NOMO-1 (cell line): Measurements from ENCODE around the gene DCAF7.

ENCODE experiments used
- DNase-seq, 2 experiments: peaks; one replicate each; lab custom pipeline; 2025; ENCODE audit not compliant: unreplicated experiment in 2 of 2; lab: John Stamatoyannopoulos, UW

The DCAF7 gene

GRCh38 chr17:63524051-63524450, 26.2 kb upstream of the DCAF7 start:
- DNase-seq: no peak

GRCh38 chr17:63525190-63525946, 24.9 kb upstream of the DCAF7 start:
- DNase-seq: no peak

GRCh38 chr17:63526861-63527260, 23.4 kb upstream of the DCAF7 start:
- no peak for DNase-seq

- DNase-seq: no peak
These were observed 22.1 kb upstream of the DCAF7 start for GRCh38 chr17:63528183-63528582.

DNA sequence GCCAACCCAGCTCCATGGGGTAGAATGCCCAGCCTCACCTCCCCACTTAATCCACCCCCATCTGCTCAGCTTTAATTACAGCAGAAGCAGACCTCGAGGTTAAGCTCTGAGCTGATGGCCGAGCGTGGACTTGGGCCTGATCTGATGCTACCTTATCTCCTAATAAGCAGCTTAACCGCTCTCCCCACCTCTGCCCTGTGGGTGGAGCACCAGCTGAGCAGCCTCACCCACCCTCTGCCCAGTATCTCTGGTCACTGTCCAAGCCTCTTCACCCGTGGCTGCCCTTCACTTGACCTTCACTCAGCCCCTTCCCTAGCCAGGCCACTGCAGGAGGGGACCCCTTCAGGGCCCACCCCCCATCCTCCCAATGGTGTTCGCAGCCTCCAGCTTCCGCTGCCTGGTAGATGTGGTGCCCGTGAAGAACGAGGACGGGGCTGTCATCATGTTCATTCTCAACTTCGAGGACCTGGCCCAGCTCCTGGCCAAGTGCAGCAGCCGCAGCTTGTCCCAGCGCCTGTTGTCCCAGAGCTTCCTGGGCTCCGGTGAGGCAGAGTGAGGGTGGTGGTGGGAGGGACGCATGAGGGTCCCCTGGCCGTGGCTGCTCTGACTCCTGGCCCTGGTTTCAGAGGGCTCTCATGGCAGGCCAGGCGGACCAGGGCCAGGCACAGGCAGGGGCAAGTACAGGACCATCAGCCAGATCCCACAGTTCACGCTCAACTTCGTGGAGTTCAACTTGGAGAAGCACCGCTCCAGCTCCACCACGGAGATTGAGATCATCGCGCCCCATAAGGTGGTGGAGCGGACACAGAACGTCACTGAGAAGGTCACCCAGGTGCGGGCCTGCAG, 20.3 kb upstream of the DCAF7 start:
- DNase-seq: no peak

DNA sequence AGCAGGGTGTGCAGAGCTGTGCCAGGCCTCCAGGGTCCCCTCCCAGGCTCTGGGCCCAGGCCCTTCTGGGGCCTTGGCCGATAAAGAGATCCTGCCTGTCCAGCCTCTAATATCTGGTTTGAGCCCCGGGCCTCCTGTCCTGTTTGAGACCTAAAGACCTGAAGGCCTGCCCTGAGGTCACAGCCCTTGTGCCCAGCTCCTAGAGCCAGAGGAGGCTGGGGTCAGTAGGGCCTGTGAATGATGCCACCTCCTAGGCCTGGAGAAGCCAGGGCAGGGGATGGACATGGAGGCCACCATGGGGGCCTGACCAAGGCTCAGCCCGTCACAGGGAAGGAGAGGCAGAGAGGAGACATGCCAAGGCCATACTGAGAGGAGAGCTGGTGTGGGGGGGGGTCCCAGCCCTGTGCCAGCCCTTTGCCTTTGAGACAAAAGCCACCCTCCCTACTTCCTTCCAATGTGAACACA, 19.7 kb upstream of the DCAF7 start:
- DNase-seq: no peak

DNA sequence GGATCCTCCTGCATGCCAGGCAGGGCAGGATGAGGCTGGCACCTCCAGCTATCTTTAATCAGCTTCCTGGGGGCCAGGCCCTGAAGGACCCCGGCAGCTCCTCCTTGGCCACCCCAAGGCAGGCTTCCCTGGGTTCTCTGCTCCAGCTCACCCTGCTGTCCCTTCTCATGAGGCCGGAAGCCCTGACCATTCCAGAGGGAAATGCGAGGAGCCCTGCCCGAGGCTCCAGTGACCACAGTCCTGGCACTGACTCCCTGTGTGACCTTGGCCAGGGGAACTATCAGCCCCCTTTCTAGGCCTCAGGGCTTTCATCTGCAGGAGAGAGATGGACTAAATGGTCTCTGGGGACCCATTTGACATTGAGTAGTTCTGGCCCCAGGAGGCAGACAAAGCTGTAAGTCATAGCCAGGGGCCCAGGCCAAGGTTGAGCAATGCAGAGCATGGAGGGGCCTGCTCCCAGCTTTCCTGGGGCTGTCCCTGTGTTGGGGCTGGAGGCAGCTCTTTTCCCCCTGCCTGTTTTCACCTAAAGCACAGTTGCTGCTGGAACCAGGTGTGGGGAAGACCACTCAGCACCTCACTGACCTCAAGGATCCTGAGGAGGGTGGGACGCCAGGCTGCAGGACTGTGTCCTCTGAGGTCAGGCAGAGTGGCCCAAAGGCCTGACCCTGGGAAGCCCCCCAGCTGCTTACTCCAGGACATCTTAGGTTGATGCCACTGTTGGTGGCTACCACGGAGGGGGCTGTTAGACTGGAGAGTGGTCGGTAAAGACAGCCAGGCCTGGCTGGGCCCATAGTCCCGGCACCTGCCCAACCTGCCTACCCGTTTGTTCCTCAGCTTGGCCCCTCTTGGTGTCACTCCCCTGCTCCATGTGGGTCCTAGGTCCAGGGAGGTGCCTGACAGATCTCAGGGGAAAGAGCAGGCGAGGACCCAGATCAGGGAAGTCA, 19.0 kb upstream of the DCAF7 start:
- no peak for DNase-seq

DNA sequence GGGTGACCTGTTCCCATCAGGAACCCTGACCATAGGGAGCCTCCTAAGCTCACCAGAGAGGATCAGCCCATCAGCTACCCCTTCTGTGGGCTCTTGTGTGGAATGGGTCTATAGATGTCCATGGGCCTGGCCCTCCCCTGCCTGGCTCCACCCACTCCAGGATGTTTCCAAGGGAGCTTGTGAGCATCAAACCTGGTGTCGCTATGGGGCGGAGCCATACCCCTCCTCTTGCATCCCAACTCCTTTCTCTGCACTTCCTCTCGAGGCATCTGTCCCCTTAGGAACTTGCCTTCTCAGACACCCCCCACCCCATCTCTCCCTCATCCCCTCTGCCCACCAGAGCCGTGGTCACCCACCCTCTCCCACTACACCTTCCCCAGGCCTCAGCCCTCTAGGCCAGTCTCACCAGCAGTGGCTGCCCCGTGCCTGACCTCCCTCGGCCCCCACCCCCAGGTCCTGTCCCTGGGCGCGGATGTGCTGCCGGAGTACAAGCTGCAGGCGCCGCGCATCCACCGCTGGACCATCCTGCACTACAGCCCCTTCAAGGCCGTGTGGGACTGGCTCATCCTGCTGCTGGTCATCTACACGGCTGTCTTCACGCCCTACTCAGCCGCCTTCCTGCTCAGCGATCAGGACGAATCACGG, 16.7 kb upstream of the DCAF7 start:
- DNase-seq: no peak

DNA sequence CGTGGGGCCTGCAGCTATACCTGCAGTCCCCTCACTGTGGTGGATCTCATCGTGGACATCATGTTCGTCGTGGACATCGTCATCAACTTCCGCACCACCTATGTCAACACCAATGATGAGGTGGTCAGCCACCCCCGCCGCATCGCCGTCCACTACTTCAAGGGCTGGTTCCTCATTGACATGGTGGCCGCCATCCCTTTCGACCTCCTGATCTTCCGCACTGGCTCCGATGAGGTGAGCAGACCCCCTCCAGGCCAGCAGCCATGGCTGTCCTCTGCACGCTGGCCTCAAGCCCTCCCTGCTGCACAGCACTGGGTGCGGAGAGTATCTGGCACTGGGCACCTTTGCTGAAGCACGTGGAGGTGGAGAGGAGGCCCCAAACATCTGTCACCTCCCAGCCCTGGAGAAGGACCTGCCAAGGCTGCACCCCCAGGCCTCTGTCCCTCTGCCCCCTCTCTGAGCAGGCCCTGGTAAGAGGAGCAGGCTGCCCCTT, 16.2 kb upstream of the DCAF7 start:
- no peak for DNase-seq

- no peak for DNase-seq
These were observed 15.3 kb upstream of the DCAF7 start for GRCh38 chr17:63534816-63535455.

GRCh38 chr17:63535640-63536039, 14.6 kb upstream of the DCAF7 start:
- DNase-seq: no peak

DNA sequence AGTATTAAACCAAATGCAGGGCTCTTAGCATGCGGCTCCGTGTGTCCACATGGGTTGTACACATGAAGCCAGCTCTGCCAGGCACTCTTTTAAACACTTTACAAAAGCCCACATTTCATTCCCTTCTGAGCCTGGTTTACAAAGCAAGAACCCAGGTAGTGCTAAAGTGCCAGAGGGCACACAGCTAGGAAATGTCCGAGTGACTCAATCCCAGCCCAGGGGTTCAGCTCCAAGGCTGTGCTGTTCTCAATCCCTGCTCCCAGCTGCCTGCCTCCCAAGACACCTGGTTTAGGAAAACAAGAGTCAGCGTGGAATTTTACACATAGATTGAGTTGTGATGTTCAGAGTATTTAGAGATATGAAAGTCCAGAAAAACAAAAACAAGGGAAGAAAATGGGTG, 13.3 kb upstream of the DCAF7 start:
- DNase-seq: no peak

- DNase-seq: no peak
These were observed 12.1 kb upstream of the DCAF7 start for GRCh38 chr17:63537991-63538692.

DNA sequence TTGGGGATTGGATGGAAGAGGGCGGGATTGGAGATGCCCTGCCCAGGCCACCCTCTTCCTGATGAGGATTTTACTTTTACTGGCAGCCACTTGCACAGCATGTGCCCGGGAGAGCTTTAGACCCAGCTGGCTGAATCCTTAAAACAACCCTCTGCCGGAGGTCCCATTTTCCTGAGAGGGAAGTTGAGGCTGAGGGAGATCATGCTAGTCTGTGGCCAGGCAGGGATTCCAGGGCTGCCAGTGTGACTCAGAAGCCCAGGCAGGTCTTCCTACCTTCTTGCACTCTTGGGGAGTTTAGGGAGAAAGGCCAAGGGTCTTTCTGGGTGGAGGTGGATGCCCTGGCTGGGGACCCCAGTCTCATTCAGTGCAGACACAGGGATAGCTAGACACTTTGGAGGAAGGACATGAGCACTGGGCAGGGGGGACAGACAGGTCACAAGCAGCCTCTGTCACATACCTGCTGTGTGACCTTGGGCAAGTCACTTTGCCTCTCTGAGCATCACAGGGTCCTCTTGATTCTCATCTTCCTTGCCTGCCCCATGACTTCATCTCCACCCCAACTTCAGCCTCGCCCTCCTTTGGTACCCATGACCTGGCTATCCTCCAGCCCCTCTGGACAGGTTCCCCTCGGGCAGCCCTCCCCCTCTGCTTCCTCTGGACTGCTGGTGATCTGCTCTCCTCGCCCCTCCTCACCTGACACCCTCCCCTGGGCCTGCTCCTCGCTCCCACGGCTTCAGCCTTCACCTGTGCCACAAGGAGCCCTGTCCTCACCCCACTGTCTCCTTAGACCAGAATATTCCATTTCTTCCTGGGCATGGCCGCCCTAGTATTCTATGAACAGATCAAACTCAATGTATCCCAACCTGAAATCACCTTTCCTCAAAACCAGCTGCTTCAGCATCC, 11.3 kb upstream of the DCAF7 start:
- no peak for DNase-seq

DNA sequence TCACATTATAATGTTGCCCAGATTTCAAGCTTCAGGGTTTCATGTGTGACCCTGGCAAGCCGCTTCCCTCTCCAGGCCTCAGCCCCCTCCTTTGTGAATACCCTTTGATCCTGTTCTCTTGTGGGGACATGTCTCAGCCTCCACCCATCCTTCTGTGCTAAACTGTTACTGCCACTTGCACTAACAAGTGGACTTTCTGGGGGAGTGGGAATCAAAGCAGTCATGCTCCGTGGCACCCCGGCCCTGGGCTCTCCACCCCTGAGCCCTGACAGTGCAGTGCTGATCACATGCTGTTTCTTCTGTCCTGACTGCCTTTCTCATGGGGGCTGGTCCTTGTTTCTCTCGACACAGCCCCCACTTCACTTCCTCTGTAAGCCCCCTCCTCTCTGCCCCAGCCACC, 9.7 kb upstream of the DCAF7 start:
- DNase-seq: no peak

DNA sequence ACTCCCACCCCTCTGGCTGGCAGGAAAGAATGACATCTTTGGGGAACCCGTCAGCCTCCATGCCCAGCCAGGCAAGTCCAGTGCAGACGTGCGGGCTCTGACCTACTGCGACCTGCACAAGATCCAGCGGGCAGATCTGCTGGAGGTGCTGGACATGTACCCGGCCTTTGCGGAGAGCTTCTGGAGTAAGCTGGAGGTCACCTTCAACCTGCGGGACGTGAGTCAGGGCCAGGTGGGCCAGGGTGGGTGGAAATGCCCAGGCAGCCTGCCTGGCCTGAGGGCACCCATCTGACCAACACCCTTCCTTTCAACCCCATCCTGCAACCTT, 8.1 kb upstream of the DCAF7 start:
- no peak for DNase-seq

- no peak for DNase-seq
These were observed 7.1 kb upstream of the DCAF7 start for GRCh38 chr17:63542942-63543821.
